ENCODE measurements around the gene STT3B.

The STT3B gene

GRCh38 chr3:31622636-31623288, 90.0 kb downstream of the STT3B start:
- no peak for DNase-seq (ENCODE audit: low read depth)
- no peak overlapping the region for H3K4me3 ChIP-seq (ENCODE audit: control insufficient read depth, low read depth, low read length)
- no peak for TF ChIP-seq CTCF (IDR thresholded peaks at IDR 0.05; ENCODE audit: control insufficient read depth, insufficient read depth, low read depth, low read length, missing control alignments)

- TF ChIP-seq CTCF (IDR thresholded peaks at IDR 0.05; ENCODE audit: control insufficient read depth, insufficient read depth, low read depth, low read length, missing control alignments), result no peak
- DNase-seq (ENCODE audit: low read depth), result no peak
Measured at GRCh38 chr3:31624083-31624709, 91.5 kb downstream of the STT3B start.

GRCh38 chr3:31625358-31625757, 92.6 kb downstream of the STT3B start:
- TF ChIP-seq CTCF (IDR thresholded peaks at IDR 0.05; ENCODE audit: control insufficient read depth, insufficient read depth, low read depth, low read length, missing control alignments), result no peak
- H3K4me3 ChIP-seq (ENCODE audit: control insufficient read depth, low read depth, low read length), result no peak overlapping the region

More at GRCh38 chr3:31624083-31624709, 91.5 kb downstream of the STT3B start:
- no peak overlapping the region for H3K4me3 ChIP-seq (ENCODE audit: control insufficient read depth, low read depth, low read length)

GRCh38 chr3:31629054-31629453, 96.3 kb downstream of the STT3B start:
- DNase-seq (ENCODE audit: low read depth), result no peak

More at GRCh38 chr3:31625358-31625757, 92.6 kb downstream of the STT3B start:
- DNase-seq (ENCODE audit: low read depth), result no peak

GRCh38 chr3:31634476-31634875, 101.8 kb downstream of the STT3B start:
- H3K4me3 ChIP-seq (ENCODE audit: control insufficient read depth, low read depth, low read length), result no peak overlapping the region
- peak; percentile 76 for DNase-seq (ENCODE audit: low read depth)
- no peak for TF ChIP-seq CTCF (IDR thresholded peaks at IDR 0.05; ENCODE audit: control insufficient read depth, insufficient read depth, low read depth, low read length, missing control alignments)

More at GRCh38 chr3:31629054-31629453, 96.3 kb downstream of the STT3B start:
- TF ChIP-seq CTCF (IDR thresholded peaks at IDR 0.05; ENCODE audit: control insufficient read depth, insufficient read depth, low read depth, low read length, missing control alignments), result no peak
- H3K4me3 ChIP-seq (ENCODE audit: control insufficient read depth, low read depth, low read length), result no peak overlapping the region

- no peak for DNase-seq (ENCODE audit: low read depth)
- no peak for TF ChIP-seq CTCF (IDR thresholded peaks at IDR 0.05; ENCODE audit: control insufficient read depth, insufficient read depth, low read depth, low read length, missing control alignments)
- no peak overlapping the region for H3K4me3 ChIP-seq (ENCODE audit: control insufficient read depth, low read depth, low read length)
Measured at GRCh38 chr3:31635545-31635944, 102.8 kb downstream of the STT3B start.

Data from AG09309 (cell line).